ENCODE measurements around the gene CACNG4.

Gene CACNG4

DNA sequence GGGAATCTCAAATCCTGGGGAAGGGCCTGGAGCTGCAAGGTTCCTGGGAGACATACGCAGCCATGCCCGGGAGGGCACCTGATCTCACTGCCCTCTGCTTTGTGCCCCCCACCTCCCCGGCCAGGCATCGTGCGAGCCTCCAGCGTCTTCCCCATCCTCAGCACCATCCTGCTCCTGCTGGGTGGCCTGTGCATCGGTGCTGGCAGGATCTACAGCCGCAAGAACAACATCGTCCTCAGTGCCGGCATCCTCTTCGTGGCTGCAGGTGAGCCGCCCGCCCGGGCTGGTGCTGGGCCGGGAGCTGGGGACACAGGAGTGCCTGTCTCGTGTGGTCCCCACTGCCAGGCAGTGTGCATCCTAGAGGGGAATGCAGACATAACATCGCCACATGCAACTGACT, 60.2 kb downstream of the CACNG4 start:
- no peak for TF ChIP-seq EZH2phosphoT487 (IDR thresholded peaks at IDR 0.05; ENCODE audit: borderline replicate concordance, low read length)
- TF ChIP-seq CTCF (IDR thresholded peaks at IDR 0.05; ENCODE audit: low read depth, low read length, poor library complexity, severe bottlenecking): no peak
- no peaks in the 10 kb centered on the region for H4K20me1 ChIP-seq (ENCODE audit: control insufficient read depth, insufficient read depth, low read depth, low read length)
- H3K79me2 ChIP-seq (ENCODE audit: control insufficient read depth, low read length): no peaks in the 10 kb centered on the region

DNA sequence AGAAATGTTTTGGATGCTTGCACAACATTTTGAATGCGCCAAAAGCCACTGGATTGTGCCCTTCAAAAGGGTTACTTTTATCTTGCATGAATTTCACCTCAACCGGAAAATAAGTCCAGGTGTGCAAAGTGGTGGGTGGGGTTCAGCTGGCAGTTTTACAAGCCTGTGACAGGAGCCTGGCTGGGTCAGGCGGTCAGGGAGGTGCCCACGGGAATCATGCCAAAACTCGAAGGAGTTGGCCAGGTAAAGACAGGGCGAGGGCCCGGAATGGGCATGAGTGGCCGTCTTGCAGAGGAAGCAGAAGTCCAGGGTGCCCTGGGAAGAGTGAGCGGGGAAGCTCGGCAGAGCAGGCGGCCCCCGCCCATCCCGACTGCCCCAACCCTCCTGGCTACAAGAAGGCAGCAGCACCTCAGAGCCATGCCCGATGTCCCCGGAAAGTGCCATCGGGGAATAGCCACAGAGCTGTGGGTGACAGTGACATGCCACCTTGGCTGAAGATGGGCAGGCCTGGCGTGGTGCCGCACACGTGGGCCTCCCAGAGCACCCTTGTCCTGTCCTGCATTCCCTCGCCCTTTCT, 60.8 kb downstream of the CACNG4 start:
- Histone ChIP-seq H3K9me2 (replicated peaks; ENCODE audit: control insufficient read depth, low read length) (no peaks in the 10 kb centered on the region), H3K9me3 (ENCODE audit: control insufficient read depth, insufficient read depth, low read length) (no peaks in the 10 kb centered on the region), H3F3A (ENCODE audit: control insufficient read depth, insufficient read depth) (no peaks in the 10 kb centered on the region), H3K79me2 (ENCODE audit: control insufficient read depth, low read length) (no peaks in the 10 kb centered on the region), H3K4me1 (ENCODE audit: control insufficient read depth, low read length) (no peaks in the 10 kb centered on the region), H4K20me1 (ENCODE audit: control insufficient read depth, insufficient read depth, low read depth, low read length) (no peaks in the 10 kb centered on the region), H3K4me3 (ENCODE audit: low read length) (no peak overlapping the region), H3K4me2 (ENCODE audit: low read length) (no peak overlapping the region), H3K27ac (ENCODE audit: low read depth, low read length) (no peak overlapping the region), H3K36me3 (ENCODE audit: control insufficient read depth, low read length) (no peaks in the 10 kb centered on the region), H3K27me3 (ENCODE audit: control insufficient read depth, low read length) (no peaks in the 10 kb centered on the region)
- TF ChIP-seq EZH2phosphoT487 (IDR thresholded peaks at IDR 0.05; ENCODE audit: borderline replicate concordance, low read length): no peak
- no peak for TF ChIP-seq CTCF (IDR thresholded peaks at IDR 0.05; ENCODE audit: low read depth, low read length, poor library complexity, severe bottlenecking)

More for the DNA sequence above, 60.2 kb downstream of the CACNG4 start:
- no peaks in the 10 kb centered on the region for H3K9me3 ChIP-seq (ENCODE audit: control insufficient read depth, insufficient read depth, low read length)
- no peaks in the 10 kb centered on the region for H3K4me1 ChIP-seq (ENCODE audit: control insufficient read depth, low read length)
- H3K27me3 ChIP-seq (ENCODE audit: control insufficient read depth, low read length): no peaks in the 10 kb centered on the region
- no peak overlapping the region for H3K27ac ChIP-seq (ENCODE audit: low read depth, low read length)
- no peaks in the 10 kb centered on the region for H3K36me3 ChIP-seq (ENCODE audit: control insufficient read depth, low read length)
- H3F3A ChIP-seq (ENCODE audit: control insufficient read depth, insufficient read depth): no peaks in the 10 kb centered on the region
- H3K4me2 ChIP-seq (ENCODE audit: low read length): no peak overlapping the region
- no peaks in the 10 kb centered on the region for H3K9me2 ChIP-seq (replicated peaks; ENCODE audit: control insufficient read depth, low read length)
- no peak overlapping the region for H3K4me3 ChIP-seq (ENCODE audit: low read length)

- Histone ChIP-seq H3K9me3 (ENCODE audit: control insufficient read depth, insufficient read depth, low read length) (no peaks in the 10 kb centered on the region), H4K20me1 (ENCODE audit: control insufficient read depth, insufficient read depth, low read depth, low read length) (no peaks in the 10 kb centered on the region), H3K79me2 (ENCODE audit: control insufficient read depth, low read length) (no peaks in the 10 kb centered on the region), H3K27me3 (ENCODE audit: control insufficient read depth, low read length) (no peaks in the 10 kb centered on the region), H3K4me2 (ENCODE audit: low read length) (no peak overlapping the region), H3K36me3 (ENCODE audit: control insufficient read depth, low read length) (no peaks in the 10 kb centered on the region), H3F3A (ENCODE audit: control insufficient read depth, insufficient read depth) (no peaks in the 10 kb centered on the region), H3K27ac (ENCODE audit: low read depth, low read length) (no peak overlapping the region), H3K9me2 (replicated peaks; ENCODE audit: control insufficient read depth, low read length) (no peaks in the 10 kb centered on the region), H3K4me1 (ENCODE audit: control insufficient read depth, low read length) (no peaks in the 10 kb centered on the region), H3K4me3 (ENCODE audit: low read length) (no peak overlapping the region)
- TF ChIP-seq CTCF (IDR thresholded peaks at IDR 0.05; ENCODE audit: low read depth, low read length, poor library complexity, severe bottlenecking) (no peak), EZH2phosphoT487 (IDR thresholded peaks at IDR 0.05; ENCODE audit: borderline replicate concordance, low read length) (no peak)
Observed at GRCh38 chr17:67026341-67026740, 61.8 kb downstream of the CACNG4 start.
